ENCODE measurements around the gene USP47.

GRCh38 chr11:11915625-11916024 is 73.9 kb downstream of the USP47 start:
- no peak for TF ChIP-seq EZH2 (IDR thresholded peaks at IDR 0.05; ENCODE audit: borderline replicate concordance, low read depth, low read length, poor library complexity, severe bottlenecking)
- TF ChIP-seq CTCF (conservative IDR thresholded peaks at IDR 0.05; ENCODE audit: low read depth, low read length): no peak
